ENCODE data around the gene NUP210L.
A peak's percentile ranks its signal among the peaks of the same experiment; 100 is the strongest.

Gene NUP210L

DNA sequence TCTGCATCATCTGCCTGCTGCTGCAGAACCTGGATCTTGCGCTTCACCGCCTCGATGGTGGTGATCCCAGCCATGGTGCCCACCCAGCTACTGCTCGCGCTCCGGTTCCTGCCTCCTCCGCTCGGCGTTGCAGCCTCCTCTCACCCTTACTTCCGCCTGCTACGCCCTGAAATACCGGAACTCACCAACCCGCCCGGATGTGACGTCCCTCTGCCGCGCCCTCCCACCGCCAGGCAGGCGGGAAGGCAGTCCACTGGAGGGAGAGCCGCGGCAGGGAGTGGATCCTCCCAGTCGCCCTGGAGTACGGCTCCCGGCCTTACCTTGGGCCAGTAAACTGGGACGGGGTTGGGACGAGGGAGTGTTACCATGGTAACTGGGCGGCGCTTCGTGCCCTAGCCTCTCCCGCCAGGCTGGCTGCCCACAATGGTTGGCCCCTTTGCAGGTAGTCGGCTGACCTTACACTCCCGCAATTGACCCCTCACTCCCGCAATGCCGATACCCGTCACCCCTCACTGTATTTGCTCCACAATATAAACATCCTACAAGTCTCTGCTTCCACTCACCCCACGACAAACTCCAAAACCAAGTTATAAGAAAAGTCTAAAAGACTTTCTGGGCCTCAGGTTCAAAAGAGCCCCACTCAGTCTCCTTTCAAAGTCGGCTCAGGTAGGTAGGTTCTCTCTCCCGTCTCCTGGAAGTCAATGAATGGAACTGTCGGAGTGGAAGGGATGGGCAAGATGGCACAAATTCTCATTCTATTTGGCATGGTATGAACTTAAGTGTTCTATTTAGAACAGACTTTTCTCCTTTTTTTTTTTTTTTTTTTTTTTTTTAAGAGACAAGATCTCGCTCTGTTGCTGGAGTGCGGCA lies 28.4 kb upstream of the NUP210L start (continued):
- TF ChIP-seq ZNF664 (tag by site-specific recombination; IDR thresholded peaks at IDR 0.05), result no peak
- TF ChIP-seq, protein P1, sequence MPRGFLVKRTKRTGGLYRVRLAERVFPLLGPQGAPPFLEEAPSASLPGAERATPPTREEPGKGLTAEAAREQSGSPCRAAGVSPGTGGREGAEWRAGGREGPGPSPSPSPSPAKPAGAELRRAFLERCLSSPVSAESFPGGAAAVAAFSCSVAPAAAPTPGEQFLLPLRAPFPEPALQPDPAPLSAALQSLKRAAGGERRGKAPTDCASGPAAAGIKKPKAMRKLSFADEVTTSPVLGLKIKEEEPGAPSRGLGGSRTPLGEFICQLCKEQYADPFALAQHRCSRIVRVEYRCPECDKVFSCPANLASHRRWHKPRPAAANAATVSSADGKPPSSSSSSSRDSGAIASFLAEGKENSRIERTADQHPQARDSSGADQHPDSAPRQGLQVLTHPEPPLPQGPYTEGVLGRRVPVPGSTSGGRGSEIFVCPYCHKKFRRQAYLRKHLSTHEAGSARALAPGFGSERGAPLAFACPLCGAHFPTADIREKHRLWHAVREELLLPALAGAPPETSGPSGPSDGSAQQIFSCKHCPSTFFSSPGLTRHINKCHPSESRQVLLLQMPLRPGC (tag by site-specific recombination; IDR thresholded peaks at IDR 0.05), result peak; percentile 53; the same call in 1 of the 2 replicates
- TF ChIP-seq ZNF341 (tag by site-specific recombination; IDR thresholded peaks at IDR 0.05; ENCODE audit: low read depth), result peak; percentile 96
- TF ChIP-seq ZNF677 (tag by site-specific recombination; IDR thresholded peaks at IDR 0.05), result no peak
- TF ChIP-seq ZNF585B (tag by site-specific recombination; IDR thresholded peaks at IDR 0.05), result no peak
- TF ChIP-seq ZNF530 (tag by site-specific recombination; IDR thresholded peaks at IDR 0.05; ENCODE audit: low read depth), result no peak
- no peak for TF ChIP-seq ZNF549 (tag by site-specific recombination; IDR thresholded peaks at IDR 0.05)
- TF ChIP-seq, protein P2, sequence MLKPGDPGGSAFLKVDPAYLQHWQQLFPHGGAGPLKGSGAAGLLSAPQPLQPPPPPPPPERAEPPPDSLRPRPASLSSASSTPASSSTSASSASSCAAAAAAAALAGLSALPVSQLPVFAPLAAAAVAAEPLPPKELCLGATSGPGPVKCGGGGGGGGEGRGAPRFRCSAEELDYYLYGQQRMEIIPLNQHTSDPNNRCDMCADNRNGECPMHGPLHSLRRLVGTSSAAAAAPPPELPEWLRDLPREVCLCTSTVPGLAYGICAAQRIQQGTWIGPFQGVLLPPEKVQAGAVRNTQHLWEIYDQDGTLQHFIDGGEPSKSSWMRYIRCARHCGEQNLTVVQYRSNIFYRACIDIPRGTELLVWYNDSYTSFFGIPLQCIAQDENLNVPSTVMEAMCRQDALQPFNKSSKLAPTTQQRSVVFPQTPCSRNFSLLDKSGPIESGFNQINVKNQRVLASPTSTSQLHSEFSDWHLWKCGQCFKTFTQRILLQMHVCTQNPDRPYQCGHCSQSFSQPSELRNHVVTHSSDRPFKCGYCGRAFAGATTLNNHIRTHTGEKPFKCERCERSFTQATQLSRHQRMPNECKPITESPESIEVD (tag by site-specific recombination; IDR thresholded peaks at IDR 0.05), result no peak
- TF ChIP-seq, protein P3, sequence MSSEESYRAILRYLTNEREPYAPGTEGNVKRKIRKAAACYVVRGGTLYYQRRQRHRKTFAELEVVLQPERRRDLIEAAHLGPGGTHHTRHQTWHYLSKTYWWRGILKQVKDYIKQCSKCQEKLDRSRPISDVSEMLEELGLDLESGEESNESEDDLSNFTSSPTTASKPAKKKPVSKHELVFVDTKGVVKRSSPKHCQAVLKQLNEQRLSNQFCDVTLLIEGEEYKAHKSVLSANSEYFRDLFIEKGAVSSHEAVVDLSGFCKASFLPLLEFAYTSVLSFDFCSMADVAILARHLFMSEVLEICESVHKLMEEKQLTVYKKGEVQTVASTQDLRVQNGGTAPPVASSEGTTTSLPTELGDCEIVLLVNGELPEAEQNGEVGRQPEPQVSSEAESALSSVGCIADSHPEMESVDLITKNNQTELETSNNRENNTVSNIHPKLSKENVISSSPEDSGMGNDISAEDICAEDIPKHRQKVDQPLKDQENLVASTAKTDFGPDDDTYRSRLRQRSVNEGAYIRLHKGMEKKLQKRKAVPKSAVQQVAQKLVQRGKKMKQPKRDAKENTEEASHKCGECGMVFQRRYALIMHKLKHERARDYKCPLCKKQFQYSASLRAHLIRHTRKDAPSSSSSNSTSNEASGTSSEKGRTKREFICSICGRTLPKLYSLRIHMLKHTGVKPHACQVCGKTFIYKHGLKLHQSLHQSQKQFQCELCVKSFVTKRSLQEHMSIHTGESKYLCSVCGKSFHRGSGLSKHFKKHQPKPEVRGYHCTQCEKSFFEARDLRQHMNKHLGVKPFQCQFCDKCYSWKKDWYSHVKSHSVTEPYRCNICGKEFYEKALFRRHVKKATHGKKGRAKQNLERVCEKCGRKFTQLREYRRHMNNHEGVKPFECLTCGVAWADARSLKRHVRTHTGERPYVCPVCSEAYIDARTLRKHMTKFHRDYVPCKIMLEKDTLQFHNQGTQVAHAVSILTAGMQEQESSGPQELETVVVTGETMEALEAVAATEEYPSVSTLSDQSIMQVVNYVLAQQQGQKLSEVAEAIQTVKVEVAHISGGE (tag by site-specific recombination; conservative IDR thresholded peaks at IDR 0.05; ENCODE audit: low read depth), result peak; percentile 97
- no peak for TF ChIP-seq ZNF133 (tag by site-specific recombination; IDR thresholded peaks at IDR 0.05)
- TF ChIP-seq OVOL3 (tag by site-specific recombination; IDR thresholded peaks at IDR 0.05), result no peak
- TF ChIP-seq KLF9 (tag by site-specific recombination; IDR thresholded peaks at IDR 0.05; ENCODE audit: low read depth), result peak; percentile 71; the same call in 1 of the 2 replicates
- peak; percentile 87; the same call in 1 of the 2 replicates for TF ChIP-seq ZNF2 (tag by site-specific recombination; IDR thresholded peaks at IDR 0.05)
- peak; percentile 96; the same call in 1 of the 2 replicates for TF ChIP-seq ZBTB20 (tag by site-specific recombination; IDR thresholded peaks at IDR 0.05)
- TF ChIP-seq ZFP37 (tag by site-specific recombination; IDR thresholded peaks at IDR 0.05), result peak; percentile 91; the same call in 1 of the 2 replicates
- TF ChIP-seq ZNF335 (tag by site-specific recombination; conservative IDR thresholded peaks at IDR 0.05), result peak; percentile 23
- TF ChIP-seq ZNF140 (tag by site-specific recombination; IDR thresholded peaks at IDR 0.05), result no peak
- 0 out of 2 replicates have a peak, but pooled peaks have one; percentile 18 for TF ChIP-seq MZF1 (tag by site-specific recombination; IDR thresholded peaks at IDR 0.05; ENCODE audit: borderline replicate concordance)
- TF ChIP-seq ZNF510 (tag by site-specific recombination; IDR thresholded peaks at IDR 0.05; ENCODE audit: insufficient replicate concordance), result no peak
- TF ChIP-seq ZNF302 (tag by site-specific recombination; IDR thresholded peaks at IDR 0.05; ENCODE audit: low read depth), result no peak
- no peak for TF ChIP-seq ZNF19 (tag by site-specific recombination; IDR thresholded peaks at IDR 0.05; ENCODE audit: low read depth)
- no peak; the same call in 1 of the 2 replicates for TF ChIP-seq ZNF610 (tag by site-specific recombination; IDR thresholded peaks at IDR 0.05; ENCODE audit: borderline replicate concordance)
- TF ChIP-seq ZBTB1 (tag by site-specific recombination; IDR thresholded peaks at IDR 0.05), result peak; percentile 100
- no peak for TF ChIP-seq ZNF792 (tag by site-specific recombination; IDR thresholded peaks at IDR 0.05)
- TF ChIP-seq, protein P4, sequence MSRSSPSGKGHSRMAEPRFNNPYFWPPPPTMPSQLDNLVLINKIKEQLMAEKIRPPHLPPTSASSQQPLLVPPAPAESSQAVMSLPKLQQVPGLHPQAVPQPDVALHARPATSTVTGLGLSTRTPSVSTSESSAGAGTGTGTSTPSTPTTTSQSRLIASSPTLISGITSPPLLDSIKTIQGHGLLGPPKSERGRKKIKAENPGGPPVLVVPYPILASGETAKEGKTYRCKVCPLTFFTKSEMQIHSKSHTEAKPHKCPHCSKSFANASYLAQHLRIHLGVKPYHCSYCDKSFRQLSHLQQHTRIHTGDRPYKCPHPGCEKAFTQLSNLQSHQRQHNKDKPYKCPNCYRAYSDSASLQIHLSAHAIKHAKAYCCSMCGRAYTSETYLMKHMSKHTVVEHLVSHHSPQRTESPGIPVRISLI (tag by site-specific recombination; IDR thresholded peaks at IDR 0.05), result peak; percentile 91
- peak; percentile 73; the same call in 1 of the 2 replicates for TF ChIP-seq ZNF394 (tag by site-specific recombination; IDR thresholded peaks at IDR 0.05; ENCODE audit: borderline replicate concordance)
- TF ChIP-seq ZNF239 (tag by site-specific recombination; IDR thresholded peaks at IDR 0.05), result no peak
- TF ChIP-seq, protein P5, sequence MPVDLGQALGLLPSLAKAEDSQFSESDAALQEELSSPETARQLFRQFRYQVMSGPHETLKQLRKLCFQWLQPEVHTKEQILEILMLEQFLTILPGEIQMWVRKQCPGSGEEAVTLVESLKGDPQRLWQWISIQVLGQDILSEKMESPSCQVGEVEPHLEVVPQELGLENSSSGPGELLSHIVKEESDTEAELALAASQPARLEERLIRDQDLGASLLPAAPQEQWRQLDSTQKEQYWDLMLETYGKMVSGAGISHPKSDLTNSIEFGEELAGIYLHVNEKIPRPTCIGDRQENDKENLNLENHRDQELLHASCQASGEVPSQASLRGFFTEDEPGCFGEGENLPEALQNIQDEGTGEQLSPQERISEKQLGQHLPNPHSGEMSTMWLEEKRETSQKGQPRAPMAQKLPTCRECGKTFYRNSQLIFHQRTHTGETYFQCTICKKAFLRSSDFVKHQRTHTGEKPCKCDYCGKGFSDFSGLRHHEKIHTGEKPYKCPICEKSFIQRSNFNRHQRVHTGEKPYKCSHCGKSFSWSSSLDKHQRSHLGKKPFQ (tag by site-specific recombination; IDR thresholded peaks at IDR 0.05), result no peak
- no peak for TF ChIP-seq YY2 (tag by site-specific recombination; IDR thresholded peaks at IDR 0.05)
